ENCODE data around the gene STATH. TPM values are rescaled to one million over a fixed set of nuclear protein-coding genes. Genes with fewer than 3 reads are reported as not detected.
"Not testable (repeated sequence)": the region's sequence is repeated elsewhere in the genome, so short reads cannot be mapped to it uniquely, and the experiment has no call there.

The STATH gene
- polyA plus RNA-seq, 1 donor = not detected

- 100% methylated on average over 2 of the region's 3 CpGs for WGBS (ENCODE audit: insufficient coverage, low lambda C conversion rate)
- no peaks in the 10 kb centered on the region for H3K27me3 ChIP-seq (ENCODE audit: control insufficient read depth, insufficient read depth, low read length)
- H3K4me1 ChIP-seq (ENCODE audit: control insufficient read depth, insufficient read depth, low read length) = no peaks in the 10 kb centered on the region
- DNase-seq = no peak
- no peaks in the 10 kb centered on the region for H3K36me3 ChIP-seq (ENCODE audit: control insufficient read depth, insufficient read depth, low read length)
- no peak overlapping the region for H3K4me3 ChIP-seq (ENCODE audit: low read length)
- no peak overlapping the region for H3K27ac ChIP-seq (ENCODE audit: low read length)
- no peaks in the 10 kb centered on the region for H3K9me3 ChIP-seq (ENCODE audit: control insufficient read depth, low read depth, low read length)
Measured at GRCh38 chr4:69999420-69999819, 3.7 kb downstream of the STATH start.

DNA sequence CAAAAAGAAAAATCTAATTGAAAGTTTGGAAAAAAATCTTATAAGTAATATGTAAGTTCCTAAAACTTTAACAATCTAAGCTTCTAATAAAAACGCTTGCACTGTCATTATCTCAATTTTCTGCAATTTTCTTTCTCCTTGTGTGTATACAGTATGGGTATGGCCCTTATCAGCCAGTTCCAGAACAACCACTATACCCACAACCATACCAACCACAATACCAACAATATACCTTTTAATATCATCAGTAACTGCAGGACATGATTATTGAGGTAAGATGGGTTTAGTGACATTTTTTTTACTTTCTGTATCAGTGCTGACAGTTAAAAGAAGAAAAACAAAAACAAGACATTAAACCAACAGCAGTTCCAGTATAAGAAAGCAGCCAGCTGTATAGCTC, 4.9 kb downstream of the STATH start:
- no peak for DNase-seq
- Histone ChIP-seq H3K4me3 (ENCODE audit: low read length) (no peak overlapping the region), H3K4me1 (ENCODE audit: control insufficient read depth, insufficient read depth, low read length) (no peaks in the 10 kb centered on the region), H3K27ac (ENCODE audit: low read length) (no peak overlapping the region), H3K27me3 (ENCODE audit: control insufficient read depth, insufficient read depth, low read length) (no peaks in the 10 kb centered on the region), H3K36me3 (ENCODE audit: control insufficient read depth, insufficient read depth, low read length) (no peaks in the 10 kb centered on the region), H3K9me3 (ENCODE audit: control insufficient read depth, low read depth, low read length) (no peaks in the 10 kb centered on the region)
- WGBS (ENCODE audit: insufficient coverage, low lambda C conversion rate) = 100% methylated on average over 1 of the region's 1 CpG

GRCh38 chr4:70002507-70002906, 6.7 kb downstream of the STATH start:
- Histone ChIP-seq H3K4me3 (ENCODE audit: low read length) (no peak overlapping the region), H3K27ac (ENCODE audit: low read length) (no peak overlapping the region), H3K9me3 (ENCODE audit: control insufficient read depth, low read depth, low read length) (no peaks in the 10 kb centered on the region), H3K36me3 (ENCODE audit: control insufficient read depth, insufficient read depth, low read length) (no peaks in the 10 kb centered on the region), H3K4me1 (ENCODE audit: control insufficient read depth, insufficient read depth, low read length) (no peaks in the 10 kb centered on the region), H3K27me3 (ENCODE audit: control insufficient read depth, insufficient read depth, low read length) (no peaks in the 10 kb centered on the region)
- no peak for DNase-seq

DNA sequence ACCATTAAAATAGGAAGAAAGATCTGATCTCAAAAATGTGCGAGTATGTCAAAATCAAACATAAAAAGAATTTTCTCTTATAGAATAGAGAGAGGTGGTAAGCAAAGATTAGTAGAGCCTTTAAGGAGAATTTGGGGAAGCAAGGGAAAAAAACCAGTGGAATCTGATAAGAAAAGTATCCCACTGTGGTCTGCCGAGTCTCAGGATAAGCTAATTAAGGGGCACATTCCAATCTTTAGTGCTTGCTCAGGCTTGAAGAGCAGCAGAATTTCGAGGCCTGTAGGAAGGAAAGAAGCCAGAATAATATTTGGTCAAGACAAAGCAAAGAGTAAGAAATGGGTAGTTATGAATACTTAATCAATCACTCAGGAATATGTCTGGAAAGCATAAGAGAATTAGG, 13.0 kb downstream of the STATH start:
- Histone ChIP-seq H3K4me1 (ENCODE audit: control insufficient read depth, insufficient read depth, low read length) (no peaks in the 10 kb centered on the region), H3K27ac (ENCODE audit: low read length) (no peak overlapping the region), H3K27me3 (ENCODE audit: control insufficient read depth, insufficient read depth, low read length) (no peaks in the 10 kb centered on the region), H3K4me3 (ENCODE audit: low read length) (no peak overlapping the region), H3K36me3 (ENCODE audit: control insufficient read depth, insufficient read depth, low read length) (no peaks in the 10 kb centered on the region), H3K9me3 (ENCODE audit: control insufficient read depth, low read depth, low read length) (no peaks in the 10 kb centered on the region)
- WGBS (ENCODE audit: insufficient coverage, low lambda C conversion rate) = 55% methylated on average over 2 of the region's 3 CpGs
- no peak for DNase-seq

DNA sequence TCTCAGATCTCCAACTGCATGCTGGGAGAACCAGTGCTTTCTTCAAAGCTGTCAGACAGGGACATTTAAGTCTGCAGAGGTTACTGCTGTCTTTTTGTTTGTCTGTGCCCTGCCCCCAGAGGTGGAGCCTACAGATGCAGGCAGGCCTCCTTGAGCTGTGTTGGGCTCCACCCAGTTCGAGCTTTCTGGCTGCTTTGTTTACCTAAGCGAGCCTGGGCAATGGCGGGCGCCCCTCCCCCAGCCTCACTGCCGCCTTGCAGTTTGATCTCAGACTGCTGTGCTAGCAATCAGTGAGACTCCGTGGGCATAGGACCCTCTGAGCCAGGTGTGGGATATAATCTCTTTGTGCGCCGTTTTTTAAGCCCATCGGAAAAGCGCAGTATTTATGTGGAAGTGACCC, 23.2 kb downstream of the STATH start:
- H3K4me3 ChIP-seq (ENCODE audit: low read length); H3K36me3 ChIP-seq (ENCODE audit: control insufficient read depth, insufficient read depth, low read length); DNase-seq; H3K27me3 ChIP-seq (ENCODE audit: control insufficient read depth, insufficient read depth, low read length); H3K4me1 ChIP-seq (ENCODE audit: control insufficient read depth, insufficient read depth, low read length); H3K27ac ChIP-seq (ENCODE audit: low read length); H3K9me3 ChIP-seq (ENCODE audit: control insufficient read depth, low read depth, low read length): not testable (repeated sequence)
- WGBS (ENCODE audit: insufficient coverage, low lambda C conversion rate) = no CpG with 5 or more reads among the region's 10 CpGs

- WGBS (ENCODE audit: insufficient coverage, low lambda C conversion rate) = 86% methylated on average over 2 of the region's 2 CpGs
- Histone ChIP-seq H3K4me1 (ENCODE audit: control insufficient read depth, insufficient read depth, low read length) (no peaks in the 10 kb centered on the region), H3K4me3 (ENCODE audit: low read length) (no peak overlapping the region), H3K27ac (ENCODE audit: low read length) (no peak overlapping the region), H3K36me3 (ENCODE audit: control insufficient read depth, insufficient read depth, low read length) (no peaks in the 10 kb centered on the region), H3K27me3 (ENCODE audit: control insufficient read depth, insufficient read depth, low read length) (no peaks in the 10 kb centered on the region), H3K9me3 (ENCODE audit: control insufficient read depth, low read depth, low read length) (no peaks in the 10 kb centered on the region)
- no peak for DNase-seq
Measured at GRCh38 chr4:70023218-70023617, 27.5 kb downstream of the STATH start.

- WGBS (ENCODE audit: insufficient coverage, low lambda C conversion rate) = no CpG with 5 or more reads among the region's 5 CpGs
Measured at GRCh38 chr4:70027011-70027410, 31.2 kb downstream of the STATH start.

GRCh38 chr4:70028159-70028558, 32.4 kb downstream of the STATH start, which contains the start of gene HTN3:
Gene HTN3 (plus strand): TSS chr4:70028459. CDS start chr4:70030741, 2,282 bp downstream.
- not testable (repeated sequence) for H3K4me3 ChIP-seq (ENCODE audit: low read length); DNase-seq; H3K36me3 ChIP-seq (ENCODE audit: control insufficient read depth, insufficient read depth, low read length); H3K4me1 ChIP-seq (ENCODE audit: control insufficient read depth, insufficient read depth, low read length); H3K27me3 ChIP-seq (ENCODE audit: control insufficient read depth, insufficient read depth, low read length); H3K27ac ChIP-seq (ENCODE audit: low read length); H3K9me3 ChIP-seq (ENCODE audit: control insufficient read depth, low read depth, low read length)
- WGBS (ENCODE audit: insufficient coverage, low lambda C conversion rate) = 81% methylated on average over 3 of the region's 7 CpGs

More at GRCh38 chr4:70027011-70027410, 31.2 kb downstream of the STATH start:
- H3K9me3 ChIP-seq (ENCODE audit: control insufficient read depth, low read depth, low read length) = no peaks in the 10 kb centered on the region
- H3K27ac ChIP-seq (ENCODE audit: low read length) = no peak overlapping the region
- DNase-seq = no peak
- no peaks in the 10 kb centered on the region for H3K4me1 ChIP-seq (ENCODE audit: control insufficient read depth, insufficient read depth, low read length)
- H3K4me3 ChIP-seq (ENCODE audit: low read length) = no peak overlapping the region
- H3K36me3 ChIP-seq (ENCODE audit: control insufficient read depth, insufficient read depth, low read length) = no peaks in the 10 kb centered on the region
- no peaks in the 10 kb centered on the region for H3K27me3 ChIP-seq (ENCODE audit: control insufficient read depth, insufficient read depth, low read length)

GRCh38 chr4:70037559-70037958, 41.8 kb downstream of the STATH start:
- WGBS (ENCODE audit: insufficient coverage, low lambda C conversion rate) = no CpG with 5 or more reads among the region's 18 CpGs
- H3K9me3 ChIP-seq (ENCODE audit: control insufficient read depth, low read depth, low read length) = peaks cover 12% of the 10 kb centered on the region
- not testable (repeated sequence) for DNase-seq; H3K36me3 ChIP-seq (ENCODE audit: control insufficient read depth, insufficient read depth, low read length); H3K4me1 ChIP-seq (ENCODE audit: control insufficient read depth, insufficient read depth, low read length); H3K27ac ChIP-seq (ENCODE audit: low read length); H3K27me3 ChIP-seq (ENCODE audit: control insufficient read depth, insufficient read depth, low read length); H3K4me3 ChIP-seq (ENCODE audit: low read length)

DNA sequence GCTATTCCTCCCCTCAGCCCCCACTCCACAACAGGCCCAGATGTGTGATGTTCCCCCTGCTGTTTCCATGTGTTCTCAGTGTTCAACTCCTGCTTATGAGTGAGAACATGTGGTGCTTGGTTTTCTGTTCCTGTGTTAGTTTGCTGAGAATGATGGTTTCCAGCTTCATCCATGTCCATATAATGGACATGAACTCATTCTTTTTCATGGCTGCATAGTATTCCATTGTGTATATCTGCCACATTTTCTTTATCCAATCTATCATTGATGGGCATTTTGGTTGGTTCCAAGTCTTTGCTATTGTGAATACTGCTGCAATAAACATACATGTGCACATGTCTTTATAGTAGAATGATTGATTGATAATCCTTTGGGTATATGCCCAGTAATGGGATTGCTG, 44.2 kb downstream of the STATH start:
- peaks cover 12% of the 10 kb centered on the region for H3K9me3 ChIP-seq (ENCODE audit: control insufficient read depth, low read depth, low read length)
- H3K36me3 ChIP-seq (ENCODE audit: control insufficient read depth, insufficient read depth, low read length); H3K27ac ChIP-seq (ENCODE audit: low read length); DNase-seq; H3K4me3 ChIP-seq (ENCODE audit: low read length); H3K4me1 ChIP-seq (ENCODE audit: control insufficient read depth, insufficient read depth, low read length); H3K27me3 ChIP-seq (ENCODE audit: control insufficient read depth, insufficient read depth, low read length): not testable (repeated sequence)

- H3K27me3 ChIP-seq (ENCODE audit: control insufficient read depth, insufficient read depth, low read length) = no peaks in the 10 kb centered on the region
- H3K9me3 ChIP-seq (ENCODE audit: control insufficient read depth, low read depth, low read length) = peaks cover 10% of the 10 kb centered on the region
- H3K4me1 ChIP-seq (ENCODE audit: control insufficient read depth, insufficient read depth, low read length) = no peaks in the 10 kb centered on the region
- no CpG with 5 or more reads among the region's 7 CpGs for WGBS (ENCODE audit: insufficient coverage, low lambda C conversion rate)
- H3K27ac ChIP-seq (ENCODE audit: low read length) = no peak overlapping the region
- H3K4me3 ChIP-seq (ENCODE audit: low read length) = no peak overlapping the region
- no peaks in the 10 kb centered on the region for H3K36me3 ChIP-seq (ENCODE audit: control insufficient read depth, insufficient read depth, low read length)
- no peak for DNase-seq
Measured at GRCh38 chr4:70041652-70042286, 46.0 kb downstream of the STATH start.
